Stimulated activated CD4-positive, alpha-beta T cell treated with anti-CD3 and anti-CD28 coated beads, Interleukin-1b, Interleukin-23, amount 100 ng/mL, for 48 hours (primary cell): Measurements from ENCODE around the gene LAMB4.

ENCODE experiments used
- DNase-seq: peaks from one replicate; pipeline ENCODE4 v3.0.0-alpha.2; 2020

LAMB4 gene

DNA sequence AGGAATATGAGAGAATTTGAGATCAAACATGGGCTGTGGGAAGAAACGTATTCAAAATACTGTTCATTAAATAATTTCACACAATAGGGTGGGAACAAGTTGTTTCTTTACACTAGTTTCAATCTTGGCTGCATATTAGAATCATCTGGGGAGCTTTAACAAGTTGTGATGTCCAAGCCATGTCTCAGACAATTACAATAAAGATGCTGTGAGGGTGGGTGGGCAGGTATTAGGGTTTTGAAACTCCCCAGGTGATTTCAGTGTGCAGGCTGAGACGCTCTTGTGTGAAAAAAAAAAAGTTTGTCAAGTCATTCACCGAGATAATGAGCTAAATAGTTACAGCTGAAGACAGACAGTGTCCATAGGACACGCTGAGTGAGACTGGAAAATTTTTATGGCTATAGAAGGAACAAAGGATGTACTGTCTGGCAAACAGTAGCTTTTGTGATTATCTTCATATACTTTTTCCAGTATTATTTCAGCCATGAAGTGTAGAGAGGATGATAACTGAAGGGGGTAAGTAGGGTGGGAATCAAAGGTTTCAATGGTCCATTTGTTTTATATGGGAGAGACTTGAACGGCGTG lies 12.6 kb upstream of the LAMB4 start:
- no peak for DNase-seq

GRCh38 chr7:108142180-108142579 lies 12.0 kb upstream of the LAMB4 start:
- no peak for DNase-seq

- DNase-seq = no peak
Measured at GRCh38 chr7:108140671-108141070, 10.5 kb upstream of the LAMB4 start.

GRCh38 chr7:108138911-108139310 lies 8.8 kb upstream of the LAMB4 start:
- DNase-seq = no peak

DNA sequence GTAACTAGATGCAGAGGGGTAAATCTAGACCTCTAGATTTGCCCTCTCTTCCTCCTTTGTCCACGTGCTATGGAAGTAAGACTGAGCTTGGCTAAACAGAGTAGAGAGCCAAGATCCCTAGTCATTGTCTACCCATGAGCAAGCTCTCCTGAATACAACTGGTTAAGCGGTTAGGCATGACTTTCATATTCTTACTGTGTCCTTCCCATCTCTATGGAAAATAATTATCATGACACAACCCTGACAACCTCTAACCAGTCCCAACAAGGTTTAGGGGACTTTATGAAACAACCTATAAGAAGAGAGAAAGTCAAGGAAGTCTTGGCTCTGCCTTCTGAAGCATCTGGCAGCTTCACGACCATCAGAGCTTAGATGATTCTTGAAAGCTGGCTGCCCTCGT lies 7.8 kb upstream of the LAMB4 start:
- DNase-seq = no peak

GRCh38 chr7:108137040-108137439 lies 6.9 kb upstream of the LAMB4 start:
- DNase-seq = no peak

GRCh38 chr7:108136191-108136688 lies 6.1 kb upstream of the LAMB4 start:
- no peak for DNase-seq

DNA sequence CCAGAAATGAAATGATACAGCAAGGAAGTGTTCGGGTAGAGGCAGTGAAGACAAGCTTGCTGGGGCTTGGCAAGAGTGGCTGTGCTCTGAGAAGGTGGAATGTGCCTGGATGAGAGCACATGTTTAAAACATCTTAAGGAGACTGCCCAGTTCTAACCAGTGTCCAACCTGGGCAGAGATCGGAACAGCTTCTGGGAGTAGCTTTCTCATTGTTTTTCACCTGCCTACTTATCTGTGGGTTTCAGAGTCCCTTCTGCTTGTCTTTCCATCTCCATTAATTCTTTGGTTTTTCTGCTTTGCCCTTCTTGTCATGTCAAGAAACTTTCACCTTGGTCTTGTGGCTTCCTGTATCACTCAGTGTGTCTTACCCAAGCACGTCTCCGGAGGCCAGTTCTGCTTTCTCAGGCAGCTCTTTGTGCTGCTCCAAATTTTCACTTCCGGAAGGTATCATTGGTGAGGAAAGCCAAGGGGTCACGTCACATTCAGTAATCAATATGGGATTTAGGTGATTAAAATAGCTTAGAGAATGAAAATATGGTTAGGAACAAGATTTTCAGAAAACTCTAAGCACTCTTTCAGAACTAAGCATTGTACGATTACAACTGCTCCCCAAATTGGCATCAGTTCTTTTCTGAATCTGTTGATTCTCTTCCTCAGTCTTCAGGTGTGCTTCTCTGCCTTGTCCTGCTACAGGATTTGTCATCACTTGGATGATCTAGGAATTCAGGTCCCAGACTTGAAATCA lies 5.5 kb upstream of the LAMB4 start:
- peak; percentile 51 for DNase-seq

- no peak for DNase-seq
Measured at GRCh38 chr7:108134486-108134885, 4.3 kb upstream of the LAMB4 start.

DNA sequence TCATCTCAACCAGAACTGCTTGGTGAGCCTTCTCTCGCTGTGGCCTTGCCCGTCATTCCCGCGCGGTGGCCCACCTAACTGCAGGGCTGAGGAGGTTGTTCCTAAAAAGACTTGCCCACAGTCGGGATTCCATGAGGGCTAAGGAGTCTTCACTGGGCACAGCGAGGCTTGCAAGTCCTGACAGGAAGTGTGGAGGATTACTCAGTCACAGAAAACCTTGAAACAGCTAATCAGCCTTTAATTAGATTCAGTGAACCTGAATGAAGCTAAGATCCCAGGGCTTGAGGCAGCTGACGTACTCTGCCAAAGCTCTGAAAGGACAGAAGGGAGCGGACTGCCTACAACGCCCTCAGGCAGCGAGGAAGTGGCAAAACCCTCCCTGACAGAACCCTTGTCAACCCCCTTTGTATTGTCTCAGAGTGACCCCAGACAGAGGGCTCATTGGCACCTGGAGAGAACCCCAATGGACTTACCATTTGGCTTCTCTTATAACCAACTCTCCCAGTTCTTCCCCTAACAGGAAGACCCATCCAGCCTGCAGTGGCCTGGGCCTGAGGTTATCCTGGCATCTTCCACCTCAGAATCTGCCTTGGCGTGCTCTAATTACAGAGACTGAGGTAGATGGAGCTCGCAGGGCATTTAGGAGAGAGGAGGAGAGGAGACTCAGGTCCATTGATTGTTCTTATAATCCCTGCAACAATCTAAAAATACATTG lies 2.5 kb upstream of the LAMB4 start:
- DNase-seq = no peak

GRCh38 chr7:108129018-108129965 lies 869 bp downstream of the LAMB4 start:
- no peak for DNase-seq

- no peak for DNase-seq
Measured at GRCh38 chr7:108128514-108128913, 1.6 kb downstream of the LAMB4 start.

GRCh38 chr7:108127461-108127860 lies 2.7 kb downstream of the LAMB4 start:
- DNase-seq = no peak

- DNase-seq = no peak
Measured at GRCh38 chr7:108124820-108125219, 5.3 kb downstream of the LAMB4 start.

DNA sequence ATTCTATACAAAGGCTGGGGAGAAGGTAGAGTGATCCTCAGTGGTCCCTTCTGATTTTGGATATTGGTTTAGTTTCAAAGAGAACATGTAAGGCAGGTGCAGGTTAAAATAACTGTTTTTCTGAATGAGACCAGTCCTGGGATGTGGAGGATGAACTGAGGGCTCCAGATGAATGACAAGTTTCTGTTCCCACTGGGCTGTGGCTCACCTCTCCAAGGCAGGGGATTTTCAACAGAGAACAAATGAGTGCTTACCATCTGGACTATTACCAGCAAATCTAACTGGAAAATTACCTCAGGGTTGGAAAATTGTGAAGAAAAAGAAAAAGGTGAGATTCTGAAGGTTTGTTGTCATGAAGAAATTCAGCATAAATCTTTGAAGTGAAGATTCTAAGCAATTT lies 8.0 kb downstream of the LAMB4 start:
- no peak for DNase-seq

GRCh38 chr7:108120933-108121332 lies 9.2 kb downstream of the LAMB4 start:
- no peak for DNase-seq

GRCh38 chr7:108120196-108120595 lies 10.0 kb downstream of the LAMB4 start:
- no peak for DNase-seq

GRCh38 chr7:108118959-108119358 lies 11.2 kb downstream of the LAMB4 start:
- DNase-seq = no peak

DNA sequence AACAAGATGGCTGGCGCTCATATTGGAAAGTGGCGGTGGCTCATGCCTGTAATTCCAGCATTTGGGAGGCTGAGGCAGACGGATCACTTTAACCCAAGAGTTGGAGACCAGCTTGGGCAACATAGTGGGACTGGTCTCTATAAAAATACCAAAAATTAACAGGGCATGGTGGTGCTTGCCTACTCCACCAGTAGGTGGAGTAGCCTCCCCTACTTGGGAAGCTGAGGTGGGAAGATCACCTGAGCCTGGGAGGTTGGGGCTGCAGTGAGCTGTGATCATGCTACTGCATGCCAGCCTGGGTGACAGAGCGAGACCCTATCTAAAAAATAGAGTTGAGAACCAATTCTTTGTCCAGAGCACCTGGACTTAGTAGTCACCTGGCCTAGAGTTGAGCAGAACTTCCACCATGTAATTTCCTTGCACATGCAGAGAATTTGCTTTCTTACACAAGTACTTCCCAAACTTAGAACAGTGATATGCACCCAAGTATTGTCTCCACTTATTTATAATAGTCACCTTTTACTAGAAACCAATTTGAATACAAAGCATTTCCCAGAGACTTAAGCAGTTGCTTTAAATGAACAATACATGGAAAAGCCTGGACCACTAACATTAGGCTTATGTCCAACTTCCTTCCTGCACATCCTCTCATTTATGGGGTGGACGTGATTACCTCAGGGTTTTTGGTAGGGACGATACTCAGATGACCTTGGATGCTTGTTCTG lies 15.9 kb downstream of the LAMB4 start:
- peak; percentile 7 for DNase-seq

GRCh38 chr7:108112683-108113082 lies 17.5 kb downstream of the LAMB4 start:
- DNase-seq = no peak

DNA sequence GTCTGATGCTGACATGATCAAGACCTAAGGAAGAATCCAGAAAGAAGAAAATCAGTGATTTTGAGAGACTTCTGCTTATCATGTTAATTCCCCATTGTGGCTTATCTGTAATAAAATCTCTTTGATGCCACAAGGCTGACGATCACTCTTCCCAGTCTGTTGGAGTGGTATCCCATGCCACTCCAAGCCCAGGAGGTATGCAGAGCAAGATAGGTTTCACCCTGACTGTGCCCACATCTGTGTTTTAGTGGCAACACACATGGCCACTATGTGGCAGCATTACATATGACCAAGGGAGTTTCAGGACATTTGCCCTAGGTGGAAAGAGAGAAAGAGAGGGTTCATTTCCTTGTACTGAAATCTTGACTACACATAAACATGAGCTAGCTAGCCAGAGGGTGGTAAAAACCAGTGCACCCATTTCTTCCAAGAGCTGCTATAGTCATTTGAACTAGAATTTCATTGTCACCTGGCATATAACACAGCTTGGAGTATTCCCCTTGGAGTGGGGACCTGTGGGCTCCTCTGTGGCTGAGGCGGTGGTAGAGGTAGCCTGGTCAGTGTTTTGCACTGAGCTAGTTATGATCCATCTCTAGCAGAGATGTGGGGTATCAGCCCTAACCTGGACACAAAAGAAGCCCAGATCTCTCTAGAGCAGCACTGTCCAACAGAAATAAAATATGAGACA lies 20.8 kb downstream of the LAMB4 start:
- no peak for DNase-seq

GRCh38 chr7:108108131-108108530 lies 22.0 kb downstream of the LAMB4 start:
- no peak for DNase-seq
